GM10248 (cell line): ENCODE data around the gene EGFL6.

Experiments
- CTCF ChIA-PET: fragments of 300-600 bp; sonication (Branson Sonifier 250); formaldehyde crosslinking; extraction: SDS; loops from one replicate; lab custom pipeline; 2021; ENCODE audit warnings: antibody characterized with exemption; lab: Yijun Ruan, JAX
- POLR2A ChIA-PET: fragments of 350-650 bp; sonication (Branson Sonifier 250); formaldehyde crosslinking; extraction: SDS; loops from one replicate; lab custom pipeline; 2020; ENCODE audit warnings: antibody characterized with exemption; lab: Yijun Ruan, JAX
- DNase-seq: peaks from one replicate; pipeline ENCODE4 v3.0.0; 2012; ENCODE audit errors: extremely low spot score
- TF ChIP-seq, protein P1 (sequence below): IDR thresholded peaks from 2 replicates; pipeline ENCODE4 v1.5.1; 2012; ENCODE audit warnings: mild to moderate bottlenecking, low read depth; ENCODE audit errors: extremely low read depth, missing control alignments, control extremely low read depth

EGFL6 gene

GRCh38 chrX:13536551-13536950 lies 32.9 kb upstream of the EGFL6 start:
- TF ChIP-seq, protein P1, sequence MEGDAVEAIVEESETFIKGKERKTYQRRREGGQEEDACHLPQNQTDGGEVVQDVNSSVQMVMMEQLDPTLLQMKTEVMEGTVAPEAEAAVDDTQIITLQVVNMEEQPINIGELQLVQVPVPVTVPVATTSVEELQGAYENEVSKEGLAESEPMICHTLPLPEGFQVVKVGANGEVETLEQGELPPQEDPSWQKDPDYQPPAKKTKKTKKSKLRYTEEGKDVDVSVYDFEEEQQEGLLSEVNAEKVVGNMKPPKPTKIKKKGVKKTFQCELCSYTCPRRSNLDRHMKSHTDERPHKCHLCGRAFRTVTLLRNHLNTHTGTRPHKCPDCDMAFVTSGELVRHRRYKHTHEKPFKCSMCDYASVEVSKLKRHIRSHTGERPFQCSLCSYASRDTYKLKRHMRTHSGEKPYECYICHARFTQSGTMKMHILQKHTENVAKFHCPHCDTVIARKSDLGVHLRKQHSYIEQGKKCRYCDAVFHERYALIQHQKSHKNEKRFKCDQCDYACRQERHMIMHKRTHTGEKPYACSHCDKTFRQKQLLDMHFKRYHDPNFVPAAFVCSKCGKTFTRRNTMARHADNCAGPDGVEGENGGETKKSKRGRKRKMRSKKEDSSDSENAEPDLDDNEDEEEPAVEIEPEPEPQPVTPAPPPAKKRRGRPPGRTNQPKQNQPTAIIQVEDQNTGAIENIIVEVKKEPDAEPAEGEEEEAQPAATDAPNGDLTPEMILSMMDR, result no peak
- ChIA-PET POLR2A (no interaction called here), CTCF (no interaction called here)
- DNase-seq, result no peak

DNA sequence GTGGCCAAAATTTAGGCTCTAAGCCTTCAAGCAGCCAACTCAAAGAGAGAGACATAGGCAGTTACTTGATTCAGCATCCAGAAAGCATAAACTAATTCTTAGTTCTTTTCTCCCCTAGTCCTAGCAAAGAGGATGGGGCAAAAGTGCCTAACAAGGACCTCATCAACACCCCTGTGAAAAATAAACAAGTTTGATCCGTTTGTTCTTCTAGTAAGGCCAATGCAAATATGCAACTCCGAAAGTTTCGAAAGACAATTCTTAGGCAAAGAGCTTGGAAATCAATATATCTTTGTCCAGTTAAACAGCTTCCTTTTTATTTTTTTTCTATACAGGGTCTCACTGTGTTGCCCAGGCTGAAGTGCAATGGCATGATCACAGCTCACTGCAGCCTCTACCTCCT lies 31.0 kb upstream of the EGFL6 start:
- TF ChIP-seq, protein P1, result no peak
- ChIA-PET POLR2A (no interaction called here), CTCF (interaction anchor here (0.6 kb wide), 1 partner anchor 15 kb away, joined by 3 read pairs; no protein-coding TSS in a partner anchor)
- DNase-seq, result no peak

- TF ChIP-seq, protein P1, result no peak
- no peak for DNase-seq
- CTCF ChIA-PET, result no interaction called here
- POLR2A ChIA-PET, result no interaction called here
Measured at GRCh38 chrX:13540602-13541001, 28.8 kb upstream of the EGFL6 start.

DNA sequence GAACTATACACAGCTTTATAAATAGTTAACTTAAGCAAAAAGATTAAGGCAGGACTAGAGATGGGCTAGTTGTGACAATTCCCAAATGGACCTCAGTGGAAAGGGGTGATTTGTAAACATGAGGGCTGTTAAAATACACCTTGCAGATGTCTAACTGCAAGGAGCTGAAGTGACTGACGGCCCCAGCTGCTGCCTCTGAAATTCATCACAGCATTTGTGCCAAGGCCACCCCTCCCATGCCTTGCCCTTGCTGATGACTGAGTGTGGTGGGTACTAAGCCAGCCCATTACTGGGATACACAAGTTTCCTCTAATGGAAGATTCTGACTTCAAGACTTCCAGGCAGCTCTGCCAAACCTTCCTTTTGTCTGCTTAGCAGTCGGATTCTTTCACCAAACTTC lies 23.7 kb upstream of the EGFL6 start:
- ChIA-PET CTCF (no interaction called here), POLR2A (no interaction called here)
- no peak for DNase-seq
- TF ChIP-seq, protein P1, result no peak

DNA sequence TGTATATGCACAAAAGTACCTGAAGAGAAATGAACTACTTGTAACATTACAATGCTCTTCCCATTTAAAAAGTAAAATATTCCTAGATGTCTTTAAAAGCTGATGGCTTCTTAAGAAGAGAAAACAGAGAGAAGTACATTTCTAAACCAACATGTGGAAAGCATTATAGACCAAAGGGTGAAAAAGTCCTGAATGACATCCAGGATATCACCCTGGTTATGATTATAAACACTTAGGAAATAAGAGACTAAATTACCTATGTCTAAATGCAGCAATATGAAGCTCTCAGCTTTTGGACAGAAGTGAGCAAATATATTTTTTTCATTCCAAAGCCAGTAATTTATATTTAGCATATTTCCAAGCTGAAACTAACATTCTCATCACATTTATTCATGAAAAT lies 21.7 kb upstream of the EGFL6 start:
- TF ChIP-seq, protein P1, result no peak
- DNase-seq, result no peak
- ChIA-PET POLR2A (no interaction called here), CTCF (interaction anchor here (1.5 kb wide), 1 partner anchor 41 kb away, joined by 3 read pairs; no protein-coding TSS in a partner anchor)

GRCh38 chrX:13550346-13550745 lies 19.1 kb upstream of the EGFL6 start:
- TF ChIP-seq, protein P1, result no peak
- CTCF ChIA-PET, result no interaction called here
- no peak for DNase-seq
- POLR2A ChIA-PET, result no interaction called here

DNA sequence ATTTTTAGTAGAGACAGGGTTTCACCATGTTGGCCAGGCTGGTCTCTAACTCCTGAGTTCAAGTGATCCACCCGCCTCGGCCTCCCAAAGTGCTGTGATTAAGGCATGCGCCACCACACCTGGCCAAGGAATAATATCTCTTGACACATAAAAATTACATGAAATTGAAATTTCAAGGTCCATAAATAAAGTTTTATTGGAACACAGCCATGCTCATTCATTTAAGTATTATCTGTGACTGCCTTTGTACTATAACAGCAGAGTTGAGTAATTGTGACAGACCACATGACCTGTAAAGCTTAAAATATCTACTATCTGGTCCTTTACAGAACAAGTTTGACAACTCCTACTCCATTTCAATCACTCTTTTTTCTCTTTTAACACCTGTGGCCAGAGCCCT lies 17.8 kb upstream of the EGFL6 start:
- CTCF ChIA-PET, result no interaction called here
- TF ChIP-seq, protein P1, result no peak
- DNase-seq, result no peak
- POLR2A ChIA-PET, result no interaction called here
